ENCODE data around the gene ELOVL3. TPM values are rescaled to one million over a fixed set of nuclear protein-coding genes. Genes with fewer than 3 reads are reported as not detected.

ELOVL3 gene
- total and polyA plus RNA-seq, 2 of the 13 experiments (the other 11 are each of a cell fraction or from before 2014, with no cell fraction given), result 0.58 to 0.69 TPM

GRCh38 chr10:102245082-102245931 is 19.2 kb downstream of the ELOVL3 start, which contains the start of gene GBF1 (continued):
- peak in 1 of 2 experiments; percentile 51; a peak in 1 of 4 replicates for TF ChIP-seq KLF16 (CRISPR knock-in tag; IDR thresholded peaks at IDR 0.05)
- TF ChIP-seq SMAD9 (CRISPR knock-in tag; IDR thresholded peaks at IDR 0.05), result no peak
- TF ChIP-seq ZNF563 (CRISPR knock-in tag; IDR thresholded peaks at IDR 0.05), result no peak
- TF ChIP-seq ETV6 (CRISPR knock-in tag; conservative IDR thresholded peaks at IDR 0.05), result peak; percentile 68; the same call in 1 of the 2 replicates
- peak; percentile 58 for TF ChIP-seq ZNF18 (CRISPR knock-in tag; IDR thresholded peaks at IDR 0.05; ENCODE audit: insufficient replicate concordance)
- TF ChIP-seq RBM22 (optimal IDR thresholded peaks at IDR 0.05; ENCODE audit: low read length), result no peak
- TF ChIP-seq ZNF776 (CRISPR knock-in tag; IDR thresholded peaks at IDR 0.05), result no peak
- TF ChIP-seq ZC3H13 (CRISPR knock-in tag; IDR thresholded peaks at IDR 0.05), result no peak; the same call in 1 of the 2 replicates
- TF ChIP-seq SRY (CRISPR knock-in tag; IDR thresholded peaks at IDR 0.05), result peak; percentile 78; the same call in 1 of the 2 replicates
- no peak; the same call in 1 of the 2 replicates for TF ChIP-seq ZNF550 (CRISPR knock-in tag; IDR thresholded peaks at IDR 0.05; ENCODE audit: borderline replicate concordance)
- peak; percentile 86 for TF ChIP-seq ZNF3 (CRISPR knock-in tag; IDR thresholded peaks at IDR 0.05)
- TF ChIP-seq FOXA1 (IDR thresholded peaks at IDR 0.05), result no peak
- TF ChIP-seq FOXA1 (CRISPR knock-in tag; IDR thresholded peaks at IDR 0.05), result no peak
- no peak for TF ChIP-seq ZNF772 (CRISPR knock-in tag; IDR thresholded peaks at IDR 0.05)
- no peak for TF ChIP-seq ZNF652 (CRISPR knock-in tag; IDR thresholded peaks at IDR 0.05; ENCODE audit: borderline replicate concordance, low read depth)
- TF ChIP-seq ZNF709 (CRISPR knock-in tag; IDR thresholded peaks at IDR 0.05), result no peak
- TF ChIP-seq TIGD3 (CRISPR knock-in tag; IDR thresholded peaks at IDR 0.05; ENCODE audit: borderline replicate concordance), result no peak
- peak; percentile 28; the same call in 1 of the 2 replicates for TF ChIP-seq KLF6 (CRISPR knock-in tag; IDR thresholded peaks at IDR 0.05)
- peak; percentile 78; the same call in 1 of the 2 replicates for TF ChIP-seq SIN3A (IDR thresholded peaks at IDR 0.05; ENCODE audit: borderline replicate concordance, low read depth, low read length)
- peak; percentile 80 for TF ChIP-seq BRD4 (CRISPR knock-in tag; IDR thresholded peaks at IDR 0.05)
- TF ChIP-seq ZNF253 (CRISPR knock-in tag; IDR thresholded peaks at IDR 0.05; ENCODE audit: borderline replicate concordance), result no peak
- peak; percentile 90 for TF ChIP-seq POLR2AphosphoS5 (IDR thresholded peaks at IDR 0.05; ENCODE audit: low read depth, low read length)
- no peak for TF ChIP-seq CEBPB (IDR thresholded peaks at IDR 0.05; ENCODE audit: borderline replicate concordance, low read depth, low read length)
- TF ChIP-seq GLI4 (CRISPR knock-in tag; IDR thresholded peaks at IDR 0.05; ENCODE audit: borderline replicate concordance), result peak; percentile 29; the same call in 1 of the 2 replicates
- no peak for TF ChIP-seq NR2F2 (IDR thresholded peaks at IDR 0.05; ENCODE audit: borderline replicate concordance, low read depth)
- TF ChIP-seq E2F5 (CRISPR knock-in tag; conservative IDR thresholded peaks at IDR 0.05), result no peak
- 0 out of 2 replicates have a peak, but pooled peaks have one; percentile 50 for TF ChIP-seq ZNF136 (CRISPR knock-in tag; IDR thresholded peaks at IDR 0.05; ENCODE audit: low read depth)
- TF ChIP-seq KLF11 (CRISPR knock-in tag; IDR thresholded peaks at IDR 0.05), result peak; percentile 30; the same call in 1 of the 2 replicates
- TF ChIP-seq ZNF12 (CRISPR knock-in tag; IDR thresholded peaks at IDR 0.05), result no peak

Data from HepG2 (cell line).